ENCODE measurements around the gene ELP4.

ELP4 gene

DNA sequence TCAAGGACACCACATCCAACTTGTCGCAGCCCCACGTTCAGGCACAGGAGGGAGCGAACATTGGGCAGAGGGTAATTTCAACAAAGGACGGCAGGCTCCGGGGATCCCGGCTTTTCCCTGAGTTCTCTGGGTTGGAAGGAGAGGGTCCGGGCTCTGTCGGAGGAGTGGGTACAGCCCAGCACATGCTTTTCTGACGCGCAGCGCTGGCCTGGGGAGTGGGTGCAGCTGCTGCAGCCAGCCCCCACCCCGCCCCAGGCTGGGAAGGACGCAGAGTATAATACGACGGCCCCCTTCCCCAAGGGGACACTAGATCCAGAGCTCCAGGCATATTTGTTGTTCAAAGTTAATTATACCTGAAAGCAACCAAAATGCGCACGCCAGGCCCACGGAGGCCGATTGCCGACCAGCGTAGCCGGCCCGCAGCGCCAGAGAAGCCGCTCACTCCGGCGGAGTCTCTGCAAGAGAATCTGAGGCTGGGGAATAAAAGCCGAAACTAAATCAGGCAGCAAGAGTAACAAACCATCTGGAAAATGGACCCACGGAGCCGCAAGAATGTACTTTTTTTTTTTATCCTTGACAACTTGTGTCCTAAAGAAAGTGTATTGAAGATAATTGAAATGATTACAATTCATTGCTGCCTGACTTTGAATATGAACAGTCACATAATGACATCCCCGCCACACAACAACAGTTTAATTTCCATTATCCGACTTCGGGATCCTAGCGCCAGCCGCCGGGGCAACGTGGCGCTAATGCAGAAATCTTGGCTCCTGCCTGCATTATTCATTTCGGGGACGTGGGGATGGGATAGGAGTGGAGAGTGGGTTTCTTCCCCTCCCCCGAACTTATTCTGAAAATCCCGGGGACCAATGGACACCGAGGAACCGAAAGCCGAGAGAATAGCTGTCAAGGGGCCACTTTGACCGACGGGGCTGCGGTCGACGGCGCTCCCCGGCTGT is 315.6 kb downstream of the ELP4 start:
- DNase-seq (ENCODE audit: low read depth), result no peak

DNA sequence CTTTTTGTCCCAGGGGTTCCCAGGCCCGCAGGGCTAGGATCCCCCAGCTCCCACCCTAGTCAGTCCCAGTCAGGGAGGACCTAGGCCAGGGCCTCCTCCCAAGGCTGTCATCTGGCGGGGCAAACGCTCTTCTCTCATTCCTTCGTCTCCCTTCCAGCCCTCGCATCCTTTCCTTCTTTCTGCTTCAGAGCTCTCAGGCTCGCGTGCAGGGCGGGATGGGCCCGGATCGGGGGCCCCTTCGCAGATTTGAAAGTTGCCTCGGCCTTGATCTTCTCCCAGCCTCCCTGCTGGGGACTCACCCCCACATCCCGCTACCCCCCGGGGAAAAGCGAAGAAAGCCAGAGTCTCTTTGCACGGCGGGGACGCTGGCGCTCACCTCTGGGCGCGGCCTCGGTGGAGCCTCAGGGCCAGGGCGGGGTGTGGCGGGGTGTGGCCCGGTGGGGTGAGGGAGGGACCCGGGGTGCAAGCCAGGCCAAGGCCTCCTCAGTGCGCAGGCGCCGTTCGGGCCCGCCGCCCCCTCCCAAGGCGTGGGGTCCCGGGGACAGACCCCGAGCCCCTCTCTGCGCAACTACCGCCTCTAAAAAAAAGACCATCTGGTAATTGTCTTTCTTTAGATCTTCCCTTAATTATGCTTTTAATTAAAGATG is 316.4 kb downstream of the ELP4 start:
- no peak for DNase-seq (ENCODE audit: low read depth)

DNA sequence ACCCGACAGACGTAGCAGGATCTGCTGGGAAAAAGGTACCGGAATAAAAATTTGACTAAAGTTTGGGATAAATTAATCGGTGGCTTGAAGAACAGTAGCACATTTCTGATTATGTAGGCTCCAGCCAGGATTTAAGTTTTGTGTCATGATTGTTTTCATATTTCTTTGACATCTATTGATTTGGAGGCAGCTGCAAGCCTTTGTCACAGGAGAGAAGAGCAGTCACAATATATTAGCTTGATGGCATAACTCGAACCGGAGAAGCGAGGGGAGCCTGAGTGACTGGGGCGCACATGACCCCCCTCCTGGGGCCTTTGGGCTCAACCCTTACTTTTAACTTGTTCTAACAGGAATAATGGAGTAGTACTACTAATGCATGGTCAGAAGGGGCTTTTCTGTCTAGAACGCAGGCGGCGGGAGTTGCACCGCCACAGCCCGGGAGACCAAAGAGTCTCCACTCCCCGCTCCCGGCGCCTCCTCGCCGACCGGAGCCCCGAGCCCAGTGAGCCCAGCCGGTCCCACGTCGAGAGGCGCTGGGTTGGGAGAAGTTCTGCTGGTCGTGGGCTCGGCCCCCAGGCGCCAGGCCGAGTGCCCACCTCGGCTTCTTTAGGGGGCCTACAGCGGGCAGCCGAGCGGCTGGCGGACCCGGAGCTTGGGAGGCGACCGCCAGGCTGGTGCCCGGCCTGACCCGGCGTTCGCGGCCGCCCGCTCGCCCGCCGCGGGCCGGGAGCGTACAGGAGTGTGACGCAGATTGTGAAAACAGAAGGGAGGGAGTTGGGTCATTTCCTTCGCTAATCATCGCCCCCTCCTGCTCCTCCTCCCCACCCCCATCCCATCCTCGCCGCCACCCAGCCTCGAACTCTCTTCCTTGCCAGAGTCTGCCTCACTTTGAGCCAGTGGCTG is 317.2 kb downstream of the ELP4 start:
- DNase-seq (ENCODE audit: low read depth), result no peak

DNA sequence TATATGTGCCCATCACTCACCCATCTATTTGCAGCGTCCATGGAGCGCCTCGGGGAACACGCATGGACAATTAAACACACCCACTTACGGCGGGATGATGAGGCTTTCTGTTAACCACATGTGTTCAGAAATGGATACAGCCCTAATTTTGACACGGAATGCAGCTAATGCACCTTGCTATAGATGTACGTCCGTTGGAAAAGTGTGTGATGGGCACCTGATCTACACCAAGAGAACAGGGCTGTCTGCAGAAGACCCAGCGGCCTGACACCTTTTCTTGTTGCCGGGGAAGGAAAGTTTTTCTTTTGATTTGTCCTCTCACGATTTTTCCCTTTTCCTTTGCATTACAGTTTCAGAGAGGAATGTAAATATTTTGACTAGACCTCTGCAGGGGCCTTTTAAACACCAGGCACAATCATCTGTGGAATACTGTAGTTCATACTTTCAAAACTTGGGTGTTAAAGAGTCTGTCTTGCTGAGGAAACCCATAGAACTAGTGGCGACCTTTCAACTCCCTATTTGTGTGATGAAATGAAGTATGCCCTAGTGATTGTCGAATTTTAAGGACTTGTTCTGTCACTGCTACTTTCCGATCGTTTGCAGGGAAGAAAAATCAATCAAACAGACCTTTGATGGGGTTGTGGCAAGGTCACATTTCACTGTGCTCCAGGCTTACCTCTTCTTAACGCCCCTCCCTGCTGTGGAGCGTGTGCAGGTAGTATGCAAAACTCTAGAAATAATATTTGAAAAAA is 318.1 kb downstream of the ELP4 start:
- no peak for DNase-seq (ENCODE audit: low read depth)

DNA sequence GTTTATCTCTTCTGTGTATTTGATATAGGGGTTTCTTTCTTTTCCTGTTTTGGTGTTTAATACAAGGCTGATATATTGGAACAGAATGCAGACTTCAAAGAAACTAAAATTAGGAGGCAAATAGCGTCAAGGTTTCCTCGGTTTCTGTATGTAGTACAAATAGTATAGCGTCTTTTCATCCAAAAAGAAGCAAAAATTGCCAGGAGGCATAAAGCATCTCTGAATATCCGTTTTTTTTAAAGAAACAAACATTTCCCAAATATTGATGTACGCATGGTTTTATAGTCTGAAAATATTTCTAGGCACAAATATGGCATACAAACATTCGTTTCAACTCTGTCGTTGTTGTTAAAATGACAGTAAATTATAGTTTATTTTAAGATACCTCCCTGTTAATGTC is 318.6 kb downstream of the ELP4 start:
- no peak for DNase-seq (ENCODE audit: low read depth)

DNA sequence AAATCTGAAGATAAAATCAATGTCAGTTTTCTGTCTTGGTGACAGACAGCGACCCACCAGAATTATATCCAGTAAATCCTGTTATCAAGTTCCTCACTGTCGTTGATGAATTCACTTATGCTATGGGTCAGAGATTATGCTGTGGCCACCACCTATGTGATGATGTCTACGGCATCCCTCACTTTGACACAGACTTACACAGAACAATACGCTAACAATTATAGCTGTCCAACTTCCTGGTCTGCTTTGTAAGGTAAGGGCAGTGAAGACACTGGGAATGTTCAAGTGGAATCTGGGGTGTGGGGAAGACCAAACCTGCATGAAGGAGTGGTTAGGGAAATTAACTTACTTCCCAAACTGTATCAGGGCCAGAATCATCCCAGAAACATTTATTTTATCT is 320.8 kb downstream of the ELP4 start:
- DNase-seq (ENCODE audit: low read depth), result no peak

DNA sequence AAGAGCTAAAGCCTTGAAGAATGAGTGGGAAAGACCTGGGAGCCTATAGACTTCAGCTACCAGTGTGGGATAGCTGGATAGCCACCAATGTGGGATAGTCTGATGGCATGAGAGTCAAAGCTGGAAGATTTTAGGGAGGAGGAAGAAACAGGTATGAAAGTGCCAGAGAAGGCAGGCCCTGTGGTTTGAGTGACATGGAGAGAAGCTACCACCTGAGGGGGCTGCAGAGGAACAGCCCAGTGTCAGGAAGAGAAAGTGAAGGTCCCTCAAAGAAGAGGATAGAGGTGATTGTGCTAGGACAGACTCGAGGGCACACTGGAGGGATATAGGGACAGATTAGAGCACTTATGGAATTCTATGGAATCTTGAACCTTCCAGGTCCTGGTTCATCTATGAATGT is 324.7 kb downstream of the ELP4 start:
- DNase-seq (ENCODE audit: low read depth), result no peak

All from stimulated activated CD8-positive, alpha-beta memory T cell treated with anti-CD3 and anti-CD28 coated beads, Interleukin-4, amount 100 ng/mL, for 24 hours (primary cell).